Hematopoietic multipotent progenitor cell treated with erythropoietin and hydrocortisone succinate and interleukin-3 and kit ligand, for 4 days (in vitro differentiated cells): Measurements from ENCODE around the gene CMTM2.
A peak's percentile ranks its signal among the peaks of the same experiment; 100 is the strongest.
"Not testable (repeated sequence)": the region's sequence is repeated elsewhere in the genome, so short reads cannot be mapped to it uniquely, and the experiment has no call there.

Source experiments
- DNase-seq: peaks from one replicate; pipeline ENCODE4 v3.0.0-alpha.2; 2015

Gene CMTM2

GRCh38 chr16:66587881-66588600, 8.8 kb downstream of the CMTM2 start:
- DNase-seq: no peak

- peak; percentile 93 for DNase-seq
These were observed 9.9 kb downstream of the CMTM2 start for GRCh38 chr16:66588981-66589713.

- DNase-seq: no peak
These were observed 11.1 kb downstream of the CMTM2 start for GRCh38 chr16:66590322-66590721.

GRCh38 chr16:66591018-66591417, 11.8 kb downstream of the CMTM2 start:
- DNase-seq: no peak

GRCh38 chr16:66592241-66592640, 13.0 kb downstream of the CMTM2 start:
- no peak for DNase-seq

- no peak for DNase-seq
These were observed 13.6 kb downstream of the CMTM2 start for GRCh38 chr16:66592814-66593213.

GRCh38 chr16:66594739-66595138, 15.5 kb downstream of the CMTM2 start:
- DNase-seq: no peak

- DNase-seq: not testable (repeated sequence)
These were observed 17.3 kb downstream of the CMTM2 start for GRCh38 chr16:66596559-66596958.

- DNase-seq: no peak
These were observed 18.0 kb downstream of the CMTM2 start for GRCh38 chr16:66596986-66597848.

- DNase-seq: no peak
These were observed 18.8 kb downstream of the CMTM2 start for GRCh38 chr16:66598111-66598510.

- DNase-seq: no peak
These were observed 20.5 kb downstream of the CMTM2 start for GRCh38 chr16:66599726-66600125.

GRCh38 chr16:66600477-66600876, 21.2 kb downstream of the CMTM2 start:
- no peak for DNase-seq

- no peak for DNase-seq
These were observed 22.2 kb downstream of the CMTM2 start for GRCh38 chr16:66601471-66601870.

- DNase-seq: peak; percentile 79
These were observed 24.5 kb downstream of the CMTM2 start for GRCh38 chr16:66603537-66604375.

GRCh38 chr16:66604376-66605176, 25.3 kb downstream of the CMTM2 start, which contains the start of gene CMTM3:
TSS of gene CMTM3 (plus strand) at chr16:66604704. CDS start at chr16:66604806, 102 bp downstream.
- DNase-seq: peak; percentile 77

GRCh38 chr16:66605177-66605978, 26.1 kb downstream of the CMTM2 start:
- peak; percentile 41 for DNase-seq

GRCh38 chr16:66605979-66606751, 26.9 kb downstream of the CMTM2 start:
- no peak for DNase-seq

GRCh38 chr16:66608241-66609138, 29.2 kb downstream of the CMTM2 start:
- peak; percentile 91 for DNase-seq

GRCh38 chr16:66609139-66609510, 29.9 kb downstream of the CMTM2 start:
- no peak for DNase-seq
